Kidney capillary endothelial cell (primary cell): ENCODE measurements around the gene PLEKHM3.

ENCODE experiments used
- DNase-seq: peaks from one replicate; pipeline ENCODE4 v3.0.0-alpha.2; 2018; ENCODE audit warnings: low spot score

The PLEKHM3 gene

DNA sequence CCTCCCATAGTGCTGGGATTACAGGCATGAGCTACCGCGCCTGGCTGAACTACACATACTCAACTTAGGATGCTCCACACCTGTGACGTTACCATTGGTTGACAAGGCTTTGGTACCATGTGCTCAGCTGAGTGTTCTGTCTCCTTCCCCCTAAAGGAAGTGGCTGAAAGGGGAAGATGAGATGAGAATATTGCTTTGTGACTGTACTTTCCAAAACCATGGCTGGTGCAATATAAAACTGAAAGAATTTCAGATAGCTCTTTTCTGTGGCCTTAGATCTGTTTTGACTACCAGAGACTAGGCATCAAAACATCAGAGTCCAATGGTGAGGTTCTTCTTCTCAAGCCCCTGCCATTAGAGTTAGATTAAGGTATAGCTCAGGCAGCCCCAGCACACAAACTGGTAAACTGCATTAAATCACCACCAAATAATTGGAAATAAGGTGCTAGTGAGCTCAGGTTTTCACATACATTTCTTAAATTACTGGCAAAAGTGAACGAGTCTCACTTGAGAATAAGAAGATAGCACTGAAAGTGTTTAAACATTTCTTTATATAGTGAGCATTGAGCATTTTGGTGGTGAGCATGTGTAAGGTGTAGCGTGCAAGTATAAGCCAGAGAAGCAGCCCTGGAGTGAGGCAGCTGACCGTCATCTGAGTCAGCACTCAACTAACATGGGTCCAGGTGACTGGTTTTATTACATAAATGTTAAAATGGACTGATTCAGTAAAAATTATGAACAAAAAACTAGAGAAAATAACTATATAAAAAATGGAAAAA is 142.1 kb downstream of the PLEKHM3 start:
- no peak for DNase-seq

DNA sequence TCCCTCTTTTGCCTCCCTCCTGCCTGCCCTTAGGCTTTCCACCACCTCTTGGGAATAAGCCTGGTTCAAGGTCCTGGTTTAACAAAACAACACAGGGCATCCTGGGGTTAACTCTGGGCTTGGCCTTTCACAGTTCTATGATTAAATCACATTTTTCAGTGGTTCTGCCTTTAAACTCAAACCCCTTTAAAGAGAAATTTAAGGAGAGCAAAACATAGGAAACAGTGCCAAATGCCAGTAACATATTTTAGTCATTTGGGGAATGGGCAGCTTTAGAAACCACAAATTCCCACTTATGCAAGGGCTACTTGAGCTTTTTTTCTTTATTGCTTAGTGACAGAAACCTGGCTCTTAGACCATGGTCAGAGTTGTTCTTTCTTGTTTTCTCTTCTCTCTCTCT is 143.4 kb downstream of the PLEKHM3 start:
- DNase-seq = no peak

DNA sequence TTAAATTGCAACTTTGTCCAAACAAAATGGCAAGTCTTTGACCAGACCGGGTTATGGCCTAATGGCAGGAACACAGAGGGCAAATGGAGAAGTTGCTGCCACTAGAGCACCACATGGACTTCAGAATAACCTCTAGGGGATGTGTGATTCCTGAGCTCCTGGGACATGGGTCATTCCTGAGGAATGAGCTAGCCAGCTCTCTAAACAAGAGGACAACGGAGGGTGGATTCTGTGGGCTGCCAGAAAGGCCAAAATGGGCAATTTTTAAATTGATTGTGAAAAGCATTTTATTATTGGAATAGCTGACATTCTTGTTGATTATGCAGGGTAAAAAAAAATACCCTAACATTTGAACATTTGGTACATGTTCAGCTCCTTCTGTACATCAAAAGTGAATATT is 145.8 kb downstream of the PLEKHM3 start:
- DNase-seq = no peak

DNA sequence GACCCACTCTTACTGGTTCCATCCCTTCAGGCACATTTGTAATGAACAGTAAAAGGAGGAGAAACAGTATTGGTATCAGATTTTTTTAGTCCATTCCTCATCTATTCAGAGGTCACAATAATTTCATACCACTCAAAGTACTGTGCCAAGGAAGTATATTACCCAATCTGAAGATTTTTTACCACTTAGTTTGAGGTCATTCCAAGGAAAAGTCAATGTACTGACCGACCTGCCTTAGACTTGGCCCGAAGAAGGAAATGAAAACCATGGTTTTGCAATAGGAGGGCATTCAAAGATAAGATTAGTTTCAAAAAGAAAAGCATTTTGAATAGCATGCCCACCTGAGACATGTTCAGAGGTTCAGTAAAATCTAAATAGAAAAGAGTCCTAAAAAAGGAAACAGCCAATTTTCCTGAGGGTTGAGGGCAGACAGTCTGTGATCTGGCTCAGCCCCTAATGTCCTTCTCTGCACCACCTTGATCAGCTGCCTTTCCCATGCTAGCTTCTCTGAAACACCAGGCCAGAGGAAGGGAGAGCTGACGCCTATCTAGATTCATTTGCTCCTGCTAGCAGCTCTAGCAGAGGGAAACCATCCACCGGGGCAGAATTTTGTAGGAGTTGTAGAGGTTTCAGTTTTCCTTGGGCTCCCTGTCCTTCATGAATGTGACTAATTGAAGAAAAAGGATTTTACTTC is 148.3 kb downstream of the PLEKHM3 start:
- no peak for DNase-seq

DNA sequence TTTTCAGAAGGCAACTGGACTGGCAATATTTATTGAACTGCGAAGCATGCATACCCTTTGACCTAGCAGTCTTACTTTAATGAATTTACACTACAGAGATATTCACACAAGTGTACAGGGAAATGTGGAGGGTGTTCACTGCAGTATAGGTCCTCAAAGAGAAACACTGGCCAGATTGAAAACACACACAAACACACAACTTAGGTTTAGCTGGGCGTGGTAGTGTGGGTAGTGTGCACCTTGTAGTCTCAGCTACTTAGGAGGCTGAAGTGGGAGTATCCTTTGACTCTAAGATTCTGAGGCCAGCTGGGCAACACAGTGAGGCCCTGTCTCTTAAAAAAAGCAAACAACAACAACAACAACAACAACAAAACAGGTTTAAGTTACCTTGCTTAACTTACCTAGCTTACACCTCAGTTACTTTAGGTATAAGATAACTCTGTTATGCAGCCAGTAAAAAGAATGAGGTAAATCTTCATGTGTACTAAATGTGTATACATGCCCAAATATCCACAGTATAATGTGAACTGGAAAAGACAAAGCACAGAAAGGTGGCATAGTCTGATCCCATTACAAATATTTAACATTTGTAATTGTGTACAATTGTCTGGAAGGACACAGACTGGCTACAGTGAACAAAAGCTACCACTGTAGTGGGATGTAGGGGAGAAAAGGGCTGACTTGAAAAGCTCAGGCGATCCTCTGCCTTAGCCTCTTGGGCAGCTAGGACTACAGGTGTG is 149.7 kb downstream of the PLEKHM3 start:
- no peak for DNase-seq

DNA sequence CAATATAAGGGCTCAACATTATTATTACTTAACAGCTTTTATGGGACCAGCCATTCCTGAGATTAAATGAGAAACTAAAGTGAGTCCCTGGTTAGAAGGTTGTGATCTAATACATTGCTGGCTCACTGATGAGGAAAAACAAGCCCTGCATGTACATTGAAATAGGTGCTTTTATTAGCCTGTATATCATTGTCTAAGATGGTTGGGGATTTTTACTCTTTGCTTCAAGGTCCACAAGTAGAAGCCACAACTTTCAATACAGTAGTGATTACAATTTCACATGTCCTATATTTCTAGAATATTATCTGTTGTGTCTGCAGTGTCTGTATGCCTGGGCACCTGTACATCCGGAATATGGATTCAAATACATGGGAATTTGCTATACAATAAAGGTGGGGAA is 151.5 kb downstream of the PLEKHM3 start:
- no peak for DNase-seq

DNA sequence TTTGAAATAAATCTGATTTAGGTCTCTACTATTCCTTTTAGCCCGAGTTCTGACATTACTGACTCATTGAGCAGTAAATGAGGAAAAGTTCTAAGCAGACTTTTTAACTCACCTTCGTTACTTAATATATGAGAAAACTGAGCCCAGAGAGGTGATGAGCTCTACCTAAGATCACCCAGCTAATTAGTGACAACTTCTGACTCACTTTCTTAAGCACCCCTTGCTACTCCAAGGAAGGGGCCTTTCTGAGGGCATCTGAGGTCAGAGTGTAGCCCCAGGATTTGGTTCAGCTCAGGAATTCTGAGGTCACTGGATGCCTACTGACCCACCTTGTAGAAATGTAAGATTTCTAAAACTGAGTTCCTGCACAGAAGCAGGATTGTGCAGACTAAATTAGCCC is 153.4 kb downstream of the PLEKHM3 start:
- no peak for DNase-seq

DNA sequence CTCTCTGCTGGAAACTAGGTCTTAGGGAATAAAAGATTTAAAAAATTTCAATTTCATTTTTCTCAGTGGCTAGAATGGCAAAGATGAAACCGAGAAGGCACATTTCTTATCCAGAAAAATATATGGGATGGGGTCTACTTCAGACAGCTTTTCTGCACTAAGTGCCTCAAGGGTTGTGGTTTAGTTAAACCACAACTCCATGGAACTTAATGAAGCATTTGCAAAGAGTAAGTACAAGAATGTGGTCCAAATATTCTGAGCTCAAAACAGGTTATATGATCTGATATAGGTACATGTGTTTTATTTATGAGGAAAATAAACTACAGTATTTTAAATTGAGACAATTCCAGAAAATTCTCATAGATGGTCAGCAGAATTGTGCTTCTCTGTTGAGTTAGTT is 153.8 kb downstream of the PLEKHM3 start:
- no peak for DNase-seq

DNA sequence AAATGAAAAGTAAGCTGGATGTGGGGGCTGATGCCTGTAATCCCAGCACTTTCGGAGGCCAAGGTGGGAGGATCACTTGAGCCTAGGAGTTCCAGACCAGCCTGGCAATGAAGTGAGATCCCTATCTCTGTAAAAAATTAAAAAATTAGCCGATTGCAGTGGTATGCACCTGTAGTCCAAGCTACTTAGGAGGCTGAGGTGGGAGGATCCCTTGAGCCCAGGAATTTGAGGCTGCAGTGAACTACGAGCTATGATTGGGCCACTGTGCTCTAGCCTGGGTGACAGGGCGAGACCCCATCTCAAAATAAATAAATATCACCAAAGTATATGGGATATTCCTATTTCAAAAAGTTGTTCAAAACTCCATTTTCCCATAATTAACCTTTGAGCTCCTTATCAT is 154.5 kb downstream of the PLEKHM3 start:
- DNase-seq = no peak

DNA sequence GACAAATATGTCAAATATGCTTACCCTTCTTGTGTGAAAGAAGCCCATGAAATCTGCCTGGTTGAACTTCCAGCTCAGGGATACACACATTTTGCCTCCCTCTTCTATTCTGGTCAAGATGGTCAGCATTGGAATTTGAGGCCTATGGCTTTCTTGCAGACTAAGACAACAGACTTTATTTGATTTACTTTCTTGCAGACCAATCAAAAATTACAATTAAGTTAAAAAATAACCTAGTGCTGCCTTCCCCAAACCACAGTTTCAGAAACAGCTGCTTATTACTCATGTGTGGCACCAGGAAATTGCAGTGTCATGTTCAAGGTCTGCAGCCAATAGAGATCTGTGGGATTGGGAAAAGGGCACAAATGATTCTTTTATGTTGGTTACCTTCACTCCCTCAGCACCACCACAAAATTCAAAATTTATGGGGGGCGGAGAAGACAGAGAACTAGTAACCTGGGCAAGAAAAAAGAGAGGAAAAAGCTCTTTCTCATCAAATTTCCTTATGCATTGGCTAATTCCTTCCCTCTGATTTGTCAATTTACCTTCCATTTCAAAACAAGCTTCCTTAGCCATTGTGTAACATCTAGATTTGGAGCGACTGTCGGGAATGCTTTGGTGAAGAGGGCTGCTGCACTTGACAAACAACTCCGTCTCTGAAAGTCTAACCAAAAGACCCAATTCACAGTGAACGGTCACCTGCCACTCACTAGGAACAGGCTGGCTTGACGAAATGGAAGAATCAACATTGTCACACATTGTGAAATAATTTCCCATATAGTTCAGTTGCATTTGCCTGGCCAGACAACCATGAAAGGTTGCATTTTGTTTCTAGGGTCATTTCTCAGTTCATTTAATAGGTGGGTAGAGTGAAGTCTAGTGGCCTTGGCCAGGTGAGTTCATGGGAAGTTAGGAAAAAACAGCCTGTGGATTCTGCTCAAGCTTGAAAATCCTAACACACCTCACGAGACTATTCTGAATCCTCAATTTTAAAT is 155.2 kb downstream of the PLEKHM3 start:
- DNase-seq = peak; percentile 16

DNA sequence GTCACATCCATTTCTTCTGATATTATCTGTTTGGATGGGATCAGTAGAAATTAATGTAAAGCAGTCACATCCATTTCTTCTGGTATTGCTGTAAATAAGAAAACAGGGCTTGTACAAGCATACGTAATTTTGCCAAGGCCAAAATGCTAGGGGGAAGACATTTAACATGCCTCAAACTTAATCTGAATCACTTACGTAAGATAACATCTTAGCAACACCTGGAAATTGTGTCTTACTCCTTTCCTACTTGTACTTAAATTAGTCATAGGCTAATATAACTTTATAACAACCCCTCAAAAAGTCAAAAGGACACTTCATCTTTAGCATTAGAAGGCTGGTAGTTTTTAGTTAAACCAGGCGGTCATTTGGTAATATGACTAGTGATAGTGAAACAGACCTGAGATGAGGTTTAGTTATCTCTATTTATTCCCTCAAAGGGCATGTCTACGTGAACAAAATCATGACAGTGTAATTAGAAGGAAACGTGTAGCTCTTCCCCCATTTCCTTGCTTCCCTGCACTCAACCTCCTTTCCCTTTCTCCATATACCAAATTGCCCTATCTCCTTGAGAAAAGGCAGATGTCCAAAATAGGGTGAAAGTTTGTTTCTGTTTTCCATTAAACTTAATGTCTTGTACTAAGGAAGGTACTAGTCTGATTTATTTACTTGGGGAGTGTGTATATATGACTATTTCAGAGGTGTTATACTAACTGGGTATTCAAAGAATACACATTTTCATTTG is 156.3 kb downstream of the PLEKHM3 start:
- no peak for DNase-seq

DNA sequence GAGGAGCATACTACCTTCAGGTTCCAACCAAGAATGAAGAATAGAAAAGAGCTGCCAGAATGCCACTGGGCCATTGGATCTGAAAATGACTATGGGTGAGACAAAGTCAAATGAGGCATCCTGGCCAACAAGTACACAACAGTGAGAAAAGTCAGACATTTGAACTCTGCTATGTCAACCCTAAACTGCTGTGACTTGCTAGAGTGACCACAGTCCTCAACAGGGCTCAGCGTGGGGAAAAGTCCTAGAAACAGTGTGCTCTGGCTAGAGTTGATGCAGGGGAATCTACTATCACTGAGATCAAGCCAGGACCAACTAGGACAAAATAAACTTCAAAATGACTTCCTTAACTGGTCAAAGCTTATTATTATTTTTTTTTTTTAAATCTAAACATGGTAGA is 157.4 kb downstream of the PLEKHM3 start:
- no peak for DNase-seq

DNA sequence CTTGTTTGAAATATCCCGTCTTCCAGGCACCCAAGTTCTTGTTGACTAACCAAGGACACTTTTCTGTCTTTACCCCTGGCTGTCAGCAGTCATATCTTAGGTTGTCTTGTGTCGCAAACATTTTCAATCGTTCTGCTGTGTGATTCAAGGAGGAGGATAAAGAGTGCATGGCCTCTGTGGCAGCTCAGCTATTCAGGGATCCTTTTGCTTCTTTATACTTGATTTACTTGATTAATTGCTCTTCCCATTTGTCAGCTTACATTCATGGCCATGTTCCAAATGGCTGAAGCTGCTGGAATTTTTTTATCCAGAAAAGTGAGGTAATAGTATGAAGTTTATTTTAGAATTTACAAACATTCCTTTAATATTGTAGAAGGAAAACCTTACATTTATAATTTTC is 158.3 kb downstream of the PLEKHM3 start:
- DNase-seq = no peak

DNA sequence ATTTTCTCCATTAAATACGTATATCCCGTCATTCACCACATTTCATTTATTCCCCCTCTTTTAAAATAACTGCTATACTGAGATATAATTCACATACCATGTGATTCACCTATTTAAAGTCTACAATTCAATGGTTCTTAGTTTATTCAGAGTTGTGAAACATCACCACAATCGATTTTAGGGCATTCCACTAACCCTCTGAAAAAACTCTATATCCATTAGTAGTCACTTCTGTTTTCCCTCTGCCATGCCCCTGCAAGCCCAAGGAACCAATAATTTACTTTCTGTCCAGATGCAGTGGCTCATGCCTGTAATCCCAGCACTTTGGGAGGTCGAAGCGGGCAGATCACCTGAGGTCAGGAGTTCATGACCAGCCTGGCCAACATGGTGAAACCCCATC is 160.1 kb downstream of the PLEKHM3 start:
- DNase-seq = no peak

DNA sequence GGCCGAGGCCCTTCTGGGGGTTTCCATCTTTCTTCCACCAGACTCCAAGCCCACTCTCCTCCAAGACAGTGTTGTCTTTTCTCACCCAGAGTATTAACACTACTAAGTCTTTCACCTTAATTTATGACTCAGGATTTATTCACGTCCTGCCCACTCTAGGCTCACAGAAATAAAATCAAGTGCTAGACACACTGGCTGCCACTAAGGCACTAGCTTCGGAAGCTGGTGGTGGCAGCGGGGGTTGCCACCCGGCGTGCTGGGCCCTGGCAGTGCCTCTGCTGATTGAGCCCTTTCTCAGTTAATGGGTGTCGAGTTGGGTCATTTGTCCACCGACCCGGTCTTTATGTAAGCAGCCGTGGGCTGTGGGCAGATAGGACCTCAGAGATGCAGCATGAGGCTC is 162.0 kb downstream of the PLEKHM3 start:
- DNase-seq = peak; percentile 39

DNA sequence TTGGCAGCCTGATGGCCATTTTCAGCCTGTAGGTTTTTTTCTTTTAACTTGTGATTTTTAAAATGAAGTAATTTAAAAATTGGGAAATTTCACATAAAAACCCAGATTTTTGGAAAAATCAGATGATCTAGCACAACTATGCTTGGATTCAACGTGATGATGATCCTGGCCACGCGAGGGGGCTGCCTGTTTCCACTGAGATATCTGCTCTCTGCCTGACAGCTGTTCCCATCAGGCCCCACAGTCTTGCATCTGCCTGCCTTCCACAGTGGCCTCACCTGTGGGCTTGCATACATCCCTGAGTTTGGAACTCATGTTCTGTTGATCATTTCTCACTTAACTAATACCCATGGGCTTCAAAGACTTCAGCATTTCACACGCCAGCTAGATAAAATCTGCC is 163.5 kb downstream of the PLEKHM3 start:
- DNase-seq = no peak

DNA sequence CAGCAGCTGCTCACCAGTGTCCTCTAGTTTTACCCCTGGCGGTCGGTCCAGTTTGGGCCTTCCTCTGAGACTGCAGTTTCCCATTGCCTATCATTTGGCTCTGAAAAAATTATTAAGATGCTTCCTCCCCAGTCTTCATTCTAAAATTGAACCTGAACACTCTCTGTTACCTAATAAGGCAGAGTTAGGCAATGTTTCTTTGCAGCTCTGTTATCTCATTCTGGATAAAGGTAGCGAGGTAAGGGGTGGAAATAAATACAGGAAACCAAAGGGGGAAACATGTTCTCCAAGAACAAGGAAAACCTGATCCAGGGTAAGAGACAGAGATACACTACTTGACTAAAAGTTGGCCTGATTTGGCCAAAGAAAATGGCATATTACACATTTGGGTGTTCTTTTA is 164.6 kb downstream of the PLEKHM3 start:
- no peak for DNase-seq

DNA sequence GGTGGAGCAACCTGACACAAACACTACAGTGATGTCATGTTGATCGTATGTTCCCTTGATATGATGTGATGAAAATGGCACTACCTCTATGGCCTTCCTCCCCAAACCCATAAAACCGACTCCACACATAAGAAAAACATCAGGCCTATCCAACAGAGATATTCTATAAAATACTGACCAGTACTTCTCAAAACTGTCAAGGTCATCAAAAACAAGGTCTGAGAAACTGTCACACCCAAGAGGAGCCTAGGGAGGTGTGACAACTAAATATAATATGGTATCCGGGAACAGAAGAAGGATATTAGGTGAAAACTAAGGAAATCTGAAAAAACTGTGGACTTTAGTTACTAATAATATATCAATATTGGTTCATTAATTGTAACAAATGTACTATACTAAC is 169.7 kb downstream of the PLEKHM3 start:
- DNase-seq = no peak

DNA sequence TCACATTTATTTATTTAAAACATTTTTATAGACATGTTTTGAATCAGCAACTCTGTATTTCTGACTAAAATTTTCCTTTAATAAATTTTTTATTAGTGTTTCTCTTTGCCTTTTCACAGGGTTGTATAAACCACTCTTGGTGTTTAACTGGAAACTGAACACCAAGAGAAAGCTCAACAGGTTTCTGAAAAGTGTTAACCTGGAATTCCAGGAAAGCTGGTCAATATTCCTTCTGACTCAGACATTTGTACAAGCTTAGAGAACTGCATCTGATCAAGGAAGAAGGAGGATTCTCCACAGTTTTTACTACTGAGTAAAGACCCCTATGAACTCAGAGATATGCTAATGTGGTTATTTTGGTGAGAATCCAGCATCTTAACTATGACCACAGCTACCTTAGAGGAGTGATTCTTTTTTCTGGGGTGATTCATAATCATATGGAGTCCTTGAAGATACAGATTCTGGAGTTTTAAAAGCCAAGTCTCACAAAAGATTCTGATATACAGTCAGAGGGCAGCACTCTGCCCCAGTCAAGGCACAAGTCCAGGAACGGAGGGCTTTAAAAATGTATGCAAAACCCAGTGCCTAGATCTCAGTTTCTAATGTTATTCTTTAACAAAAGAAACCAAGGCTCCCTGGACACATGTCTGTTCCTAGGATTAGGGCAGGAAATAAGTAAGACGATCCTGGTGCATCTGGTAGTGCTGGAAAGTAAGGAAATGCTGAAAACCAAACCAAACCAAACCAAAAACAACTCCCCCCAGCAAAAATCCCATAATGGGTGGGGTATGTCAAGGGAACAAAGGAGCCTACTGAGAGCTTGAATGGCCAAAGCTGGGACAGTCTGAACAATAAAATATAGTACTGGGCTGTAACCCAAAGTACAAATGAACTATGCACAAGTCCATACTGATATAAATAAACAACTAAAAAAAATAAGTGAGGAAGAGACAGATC is 170.6 kb downstream of the PLEKHM3 start:
- DNase-seq = no peak

DNA sequence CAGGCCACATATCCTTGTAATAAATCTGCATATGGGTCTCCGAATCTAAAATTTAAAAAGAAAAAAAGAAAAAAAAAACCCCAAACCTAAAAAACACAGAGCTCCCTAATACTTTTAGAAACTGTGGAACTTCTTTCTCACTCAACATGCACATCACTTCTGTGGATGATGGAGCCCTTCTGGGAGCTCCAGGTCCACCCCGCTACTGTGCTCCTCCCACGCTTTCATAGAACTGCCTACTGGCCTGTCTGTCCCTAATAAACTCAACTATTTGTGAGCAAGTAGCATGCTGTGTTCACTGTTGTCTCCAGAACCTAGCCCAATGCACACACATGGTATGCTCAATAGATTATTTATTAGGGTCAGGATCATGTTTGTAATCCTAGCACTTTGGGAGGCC is 172.5 kb downstream of the PLEKHM3 start:
- DNase-seq = no peak
